Panc1 (cell line): ENCODE measurements around the gene PCED1B. TPM values are rescaled to one million over a fixed set of nuclear protein-coding genes. Genes with fewer than 3 reads are reported as not detected.
A peak's percentile ranks its signal among the peaks of the same experiment; 100 is the strongest.

Experiments
- ATAC-seq: fragments of 200-7000 bp; cut with Tn5 transposase; 2 replicates; pipeline ENCODE4 v1.9.1; 2020; ENCODE audit warnings: mild to moderate bottlenecking, moderate library complexity
- BruUV-seq: library from RNA; stranded (reverse); fragments of 400-500 nt; replicated peaks from 2 replicates; lab custom pipeline; 2021; lab: Mats Ljungman, UMichigan
- CTCF ChIA-PET: fragments of 300-600 bp; sonication (Branson Sonifier 250); formaldehyde crosslinking; loops from one replicate; lab custom pipeline; 2022; ENCODE audit warnings: antibody characterized with exemption; lab: Charles Lee
- POLR2A ChIA-PET: fragments of 300-600 bp; sonication (Branson Sonifier 250); formaldehyde crosslinking; loops from one replicate; lab custom pipeline; 2022; ENCODE audit warnings: antibody characterized with exemption; lab: Charles Lee
- DNase-seq: peaks from one replicate; pipeline ENCODE4 v3.0.0-alpha.2; 2010; ENCODE audit warnings: low read depth, low spot score
- H3K27ac ChIP-seq: 2 replicates; pipeline ENCODE4 v1.5.1; 2011; ENCODE audit warnings: mild to moderate bottlenecking, low read length, inconsistent platforms
- H3K27me3 ChIP-seq: fragments of 200-500 bp; sonication (Bioruptor generic); 2 replicates; pipeline ENCODE4 v1.6.0; 2014; ENCODE audit warnings: low read length, inconsistent platforms; ENCODE audit not compliant: control insufficient read depth, insufficient read depth
- H3K36me3 ChIP-seq: fragments of 200-500 bp; sonication (Bioruptor generic); 2 replicates; pipeline ENCODE4 v1.5.1; 2014; ENCODE audit warnings: inconsistent platforms, mild to moderate bottlenecking, low read length, moderate library complexity; ENCODE audit not compliant: control insufficient read depth, insufficient read depth
- H3K4me1 ChIP-seq: 2 replicates; pipeline ENCODE4 v1.5.1; 2011; ENCODE audit warnings: inconsistent platforms, mild to moderate bottlenecking, low read length, moderate library complexity; ENCODE audit not compliant: control insufficient read depth, insufficient read depth
- H3K4me3 ChIP-seq, 2 experiments: 2 replicates each; pipeline ENCODE4 v1.5.1; 2011 to 2012; ENCODE audit warnings: low read depth in 2 of 2, low read length in 2 of 2, mild to moderate bottlenecking in 2 of 2, inconsistent platforms in 1 of 2, moderate library complexity in 1 of 2
- H3K9me3 ChIP-seq: fragments of 200-500 bp; sonication (Bioruptor generic); 2 replicates; pipeline ENCODE4 v1.5.1; 2014; ENCODE audit warnings: low read depth, mild to moderate bottlenecking, inconsistent platforms, low read length, moderate library complexity; ENCODE audit not compliant: control insufficient read depth, insufficient read depth
- POLR2AphosphoS5 ChIP-seq: IDR thresholded peaks from 2 replicates; pipeline ENCODE4 v1.6.1; 2012; ENCODE audit warnings: mild to moderate bottlenecking, low read depth, low read length, moderate library complexity
- SIN3A ChIP-seq: IDR thresholded peaks from 2 replicates; pipeline ENCODE4 v1.6.1; 2012; ENCODE audit warnings: low read depth, mild to moderate bottlenecking, low read length, moderate library complexity, borderline replicate concordance; ENCODE audit not compliant: insufficient read depth
- TCF7L2 ChIP-seq: IDR thresholded peaks from 2 replicates; pipeline ENCODE4 v1.6.1; 2011; ENCODE audit warnings: mild to moderate bottlenecking, low read depth, low read length, inconsistent platforms
- in situ Hi-C: cut with HindIII; loops from 2 replicates; pipeline ENCODE4 v1.10.0; 2016; ENCODE audit warnings: low sequenced_read_pairs, low pct_unique_long_range_greater_than_20kb
- intact Hi-C: fragments of 100-400 bp; cut with micrococcal nuclease; formaldehyde crosslinking; loops from one replicate; pipeline ENCODE4 v1.10.0; 2022; ENCODE audit not compliant: unreplicated experiment
- total RNA-seq: library from RNA; stranded (reverse); gene quantifications from one replicate; pipeline ENCODE4 v1.2.1, GENCODE V29; 2021; ENCODE audit not compliant: unreplicated experiment
- TF ChIP-seq, protein P1 (sequence below): fragments of 450-650 bp; IDR thresholded peaks from 2 replicates; pipeline ENCODE4 v1.5.1; 2017; ENCODE audit warnings: mild to moderate bottlenecking
- TF ChIP-seq, protein P2 (sequence below), 2 experiments: IDR thresholded peaks; 2 replicates each; pipeline ENCODE4 v1.6.1; 2011 to 2012; ENCODE audit warnings: low read depth in 2 of 2, control low read depth in 1 of 2, low read length in 1 of 2, mild to moderate bottlenecking in 1 of 2, moderate library complexity in 1 of 2; ENCODE audit not compliant: insufficient read depth in 1 of 2

PCED1B gene
- total RNA-seq, 1 experiment from 2014 or later = 0.82 TPM

DNA sequence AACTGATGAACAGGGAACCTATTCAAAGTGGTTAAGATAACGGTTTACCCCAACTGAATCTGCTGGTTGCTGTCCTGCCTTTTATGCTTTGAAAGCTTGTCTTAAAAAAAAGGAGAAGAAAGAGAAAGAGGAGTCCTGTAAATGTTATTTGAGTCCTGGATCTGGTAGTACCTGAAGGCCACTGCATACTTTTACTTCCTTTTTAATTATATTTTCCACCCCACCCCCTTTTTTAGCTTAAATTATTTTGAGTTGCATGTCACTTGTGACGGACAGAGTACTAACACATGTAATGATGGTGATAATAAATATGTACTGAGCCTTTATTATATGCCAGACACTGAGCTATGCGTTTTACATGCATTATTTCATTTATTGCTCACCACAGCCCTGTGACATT is 2.9 kb downstream of the PCED1B start:
- no peaks in the 10 kb centered on the region for H3K9me3 ChIP-seq
- in situ Hi-C loops (no loop called here), intact Hi-C loops (loop anchor here (5.0 kb wide), 1 partner anchor 225 kb away; no protein-coding TSS in a partner anchor)
- DNase-seq = no peak
- H3K4me3 ChIP-seq = peak overlapping the region; percentile 3 to 30; a peak in 1 of 4 replicates
- H3K4me1 ChIP-seq = peaks cover 59% of the 10 kb centered on the region
- H3K27me3 ChIP-seq = peaks cover 2% of the 10 kb centered on the region; the same call in 1 of the 2 replicates
- H3K27ac ChIP-seq = peak overlapping the region; percentile 86
- H3K36me3 ChIP-seq = no peaks in the 10 kb centered on the region; the same call in 1 of the 2 replicates
- no peak for TF ChIP-seq POLR2AphosphoS5
- TF ChIP-seq, protein P1, sequence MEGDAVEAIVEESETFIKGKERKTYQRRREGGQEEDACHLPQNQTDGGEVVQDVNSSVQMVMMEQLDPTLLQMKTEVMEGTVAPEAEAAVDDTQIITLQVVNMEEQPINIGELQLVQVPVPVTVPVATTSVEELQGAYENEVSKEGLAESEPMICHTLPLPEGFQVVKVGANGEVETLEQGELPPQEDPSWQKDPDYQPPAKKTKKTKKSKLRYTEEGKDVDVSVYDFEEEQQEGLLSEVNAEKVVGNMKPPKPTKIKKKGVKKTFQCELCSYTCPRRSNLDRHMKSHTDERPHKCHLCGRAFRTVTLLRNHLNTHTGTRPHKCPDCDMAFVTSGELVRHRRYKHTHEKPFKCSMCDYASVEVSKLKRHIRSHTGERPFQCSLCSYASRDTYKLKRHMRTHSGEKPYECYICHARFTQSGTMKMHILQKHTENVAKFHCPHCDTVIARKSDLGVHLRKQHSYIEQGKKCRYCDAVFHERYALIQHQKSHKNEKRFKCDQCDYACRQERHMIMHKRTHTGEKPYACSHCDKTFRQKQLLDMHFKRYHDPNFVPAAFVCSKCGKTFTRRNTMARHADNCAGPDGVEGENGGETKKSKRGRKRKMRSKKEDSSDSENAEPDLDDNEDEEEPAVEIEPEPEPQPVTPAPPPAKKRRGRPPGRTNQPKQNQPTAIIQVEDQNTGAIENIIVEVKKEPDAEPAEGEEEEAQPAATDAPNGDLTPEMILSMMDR = no peak
- TF ChIP-seq, protein P2, sequence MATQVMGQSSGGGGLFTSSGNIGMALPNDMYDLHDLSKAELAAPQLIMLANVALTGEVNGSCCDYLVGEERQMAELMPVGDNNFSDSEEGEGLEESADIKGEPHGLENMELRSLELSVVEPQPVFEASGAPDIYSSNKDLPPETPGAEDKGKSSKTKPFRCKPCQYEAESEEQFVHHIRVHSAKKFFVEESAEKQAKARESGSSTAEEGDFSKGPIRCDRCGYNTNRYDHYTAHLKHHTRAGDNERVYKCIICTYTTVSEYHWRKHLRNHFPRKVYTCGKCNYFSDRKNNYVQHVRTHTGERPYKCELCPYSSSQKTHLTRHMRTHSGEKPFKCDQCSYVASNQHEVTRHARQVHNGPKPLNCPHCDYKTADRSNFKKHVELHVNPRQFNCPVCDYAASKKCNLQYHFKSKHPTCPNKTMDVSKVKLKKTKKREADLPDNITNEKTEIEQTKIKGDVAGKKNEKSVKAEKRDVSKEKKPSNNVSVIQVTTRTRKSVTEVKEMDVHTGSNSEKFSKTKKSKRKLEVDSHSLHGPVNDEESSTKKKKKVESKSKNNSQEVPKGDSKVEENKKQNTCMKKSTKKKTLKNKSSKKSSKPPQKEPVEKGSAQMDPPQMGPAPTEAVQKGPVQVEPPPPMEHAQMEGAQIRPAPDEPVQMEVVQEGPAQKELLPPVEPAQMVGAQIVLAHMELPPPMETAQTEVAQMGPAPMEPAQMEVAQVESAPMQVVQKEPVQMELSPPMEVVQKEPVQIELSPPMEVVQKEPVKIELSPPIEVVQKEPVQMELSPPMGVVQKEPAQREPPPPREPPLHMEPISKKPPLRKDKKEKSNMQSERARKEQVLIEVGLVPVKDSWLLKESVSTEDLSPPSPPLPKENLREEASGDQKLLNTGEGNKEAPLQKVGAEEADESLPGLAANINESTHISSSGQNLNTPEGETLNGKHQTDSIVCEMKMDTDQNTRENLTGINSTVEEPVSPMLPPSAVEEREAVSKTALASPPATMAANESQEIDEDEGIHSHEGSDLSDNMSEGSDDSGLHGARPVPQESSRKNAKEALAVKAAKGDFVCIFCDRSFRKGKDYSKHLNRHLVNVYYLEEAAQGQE (IDR thresholded peaks at IDR 0.05; ENCODE audit: insufficient read depth in 1 of 2, low read depth in 2 of 2, low read length in 1 of 2) = no peak
- TF ChIP-seq SIN3A = no peak
- no peak for TF ChIP-seq TCF7L2
- ChIA-PET CTCF (no interaction called here), POLR2A (no interaction called here)
- BruUV-seq = no TSS peak
- ATAC-seq = no peak

DNA sequence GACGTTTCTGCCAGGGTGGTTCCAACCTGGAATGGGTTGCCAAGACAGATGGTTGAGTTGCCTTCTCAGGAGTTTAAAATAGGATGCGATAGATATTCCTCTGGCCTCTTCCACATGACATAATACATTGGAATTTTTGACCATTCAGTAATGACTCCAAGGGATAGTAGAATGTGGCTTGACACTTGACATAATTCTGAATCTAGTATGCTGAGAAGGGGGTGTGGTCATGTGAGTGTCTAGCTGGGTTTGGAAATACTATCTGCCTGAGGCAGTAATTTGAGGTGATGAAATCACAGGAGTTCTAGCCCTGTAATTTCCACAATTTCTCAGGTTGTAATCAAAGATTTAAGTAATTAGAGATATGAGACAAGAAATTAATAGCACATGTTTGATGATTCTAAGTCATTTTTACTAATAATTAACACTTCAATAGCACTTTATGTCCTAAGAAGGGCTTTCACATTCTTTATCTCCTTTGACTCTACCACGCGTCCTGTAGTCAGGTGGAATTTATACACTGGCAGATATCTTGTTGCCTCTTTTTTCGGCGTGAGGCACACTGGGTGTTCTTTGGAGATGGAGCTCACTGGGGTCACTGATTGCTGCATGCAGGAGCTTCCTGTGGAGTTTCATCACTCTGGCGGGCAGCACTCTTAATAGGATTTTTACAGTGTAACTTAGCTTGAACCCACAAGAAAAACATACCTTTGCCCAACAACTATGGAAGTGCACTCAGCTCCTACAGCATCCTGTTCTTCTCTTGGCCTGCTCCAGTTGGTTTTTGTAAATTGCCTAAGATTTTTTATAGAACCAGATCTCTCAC is 3.6 kb downstream of the PCED1B start:
- DNase-seq = peak; percentile 96
- H3K27ac ChIP-seq = peak overlapping the region; percentile 86
- ATAC-seq = peak; percentile 14
- ChIA-PET POLR2A (no interaction called here), CTCF (interaction anchor here (2.3 kb wide), 1 partner anchor 12 kb away, joined by 7 read pairs; no protein-coding TSS in a partner anchor)
- peaks cover 66% of the 10 kb centered on the region for H3K4me1 ChIP-seq
- no peaks in the 10 kb centered on the region; the same call in 1 of the 2 replicates for H3K36me3 ChIP-seq
- in situ Hi-C loops = no loop called here
- peak overlapping the region in 1 of 2 experiments; percentile 30; a peak in 2 of 4 replicates for H3K4me3 ChIP-seq
- TF ChIP-seq POLR2AphosphoS5 = no peak
- no peak for TF ChIP-seq SIN3A
- no peak for TF ChIP-seq TCF7L2
- no TSS peak for BruUV-seq
- intact Hi-C loops = loop anchor here (5.0 kb wide), 1 partner anchor 224 kb away; no protein-coding TSS in a partner anchor
- H3K9me3 ChIP-seq = no peaks in the 10 kb centered on the region
- H3K27me3 ChIP-seq = peaks cover under 1% of the 10 kb centered on the region; the same call in 1 of the 2 replicates
